ENCODE results near the gene PLEKHA3.

The PLEKHA3 gene

GRCh38 chr2:178478439-178479274, 1.6 kb upstream of the PLEKHA3 start, which contains the start of gene FKBP7:
TSS of gene FKBP7 (minus strand) at chr2:178478600. CDS start at chr2:178478499, 101 bp downstream.
- DNase-seq (ENCODE audit: low read depth in 2 of 2), result peak; percentile 70 to 76

GRCh38 chr2:178479275-178479616, 1.0 kb upstream of the PLEKHA3 start:
- no peak for DNase-seq (ENCODE audit: low read depth in 2 of 2)

GRCh38 chr2:178479758-178480226, 465 bp upstream of the PLEKHA3 start:
- DNase-seq (ENCODE audit: low read depth in 2 of 2), result no peak

GRCh38 chr2:178482437-178482836, 2.2 kb downstream of the PLEKHA3 start:
- no peak for DNase-seq (ENCODE audit: low read depth in 2 of 2)

DNA sequence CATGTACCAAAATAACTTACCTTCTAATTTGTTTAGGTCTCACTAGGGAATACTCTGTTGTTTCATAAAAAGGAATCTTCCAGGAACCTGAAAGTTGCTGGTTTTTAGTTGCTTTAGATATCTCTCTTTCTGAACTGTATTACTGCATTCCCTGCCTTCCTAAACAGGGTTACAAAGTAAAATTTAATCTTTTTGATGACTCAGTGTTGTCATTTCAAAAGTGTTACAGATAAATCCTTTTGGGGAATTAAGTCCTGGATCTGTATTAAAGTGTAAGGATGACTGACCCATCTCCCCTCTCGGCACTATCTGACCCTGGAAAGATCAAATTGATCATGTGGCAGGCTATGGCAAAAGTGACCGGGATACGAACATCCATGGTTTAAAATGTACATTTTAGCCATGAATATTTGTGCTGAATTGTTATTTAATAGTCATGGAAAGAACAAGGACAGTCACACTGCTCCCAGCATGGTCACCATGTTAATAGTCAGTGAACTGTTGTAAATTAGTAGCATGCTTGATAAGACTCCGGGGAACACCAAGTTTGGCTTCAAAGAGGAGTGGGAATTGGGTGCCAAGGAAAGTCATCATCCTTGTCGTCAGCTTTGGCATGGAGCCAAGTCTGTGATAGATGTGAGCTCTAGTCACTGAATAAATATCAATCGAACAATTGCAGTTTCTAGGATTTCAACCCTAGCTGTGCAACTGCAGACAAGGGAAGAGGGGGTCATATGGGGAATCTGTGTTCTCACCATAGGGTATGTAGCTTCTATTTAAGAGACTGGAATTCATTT, 4.2 kb downstream of the PLEKHA3 start:
- no peak for DNase-seq (ENCODE audit: low read depth in 2 of 2)

DNA sequence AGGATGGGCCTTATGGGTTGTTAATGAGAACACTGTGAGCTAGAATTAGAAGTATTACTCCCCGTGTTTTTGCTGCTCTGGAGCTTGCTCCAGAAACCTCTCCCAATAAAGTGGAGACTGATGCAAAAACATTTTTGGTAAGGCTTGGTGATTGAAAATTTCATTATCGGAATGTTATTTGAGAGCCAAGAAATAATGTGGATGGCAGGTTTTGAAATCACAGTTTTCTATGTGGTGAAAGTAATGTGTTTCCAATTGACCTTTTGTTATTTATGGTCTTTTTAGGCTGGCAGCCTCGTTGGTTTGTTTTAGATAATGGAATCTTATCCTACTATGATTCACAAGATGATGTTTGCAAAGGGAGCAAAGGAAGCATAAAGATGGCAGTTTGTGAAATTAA, 5.1 kb downstream of the PLEKHA3 start:
- no peak for DNase-seq (ENCODE audit: low read depth in 2 of 2)

GRCh38 chr2:178491612-178492011, 11.4 kb downstream of the PLEKHA3 start:
- DNase-seq (ENCODE audit: low read depth in 2 of 2), result no peak

- no peak for DNase-seq (ENCODE audit: low read depth in 2 of 2)
Measured at GRCh38 chr2:178496049-178496448, 15.8 kb downstream of the PLEKHA3 start.

GRCh38 chr2:178498137-178498536, 17.9 kb downstream of the PLEKHA3 start:
- no peak for DNase-seq (ENCODE audit: low read depth in 2 of 2)

DNA sequence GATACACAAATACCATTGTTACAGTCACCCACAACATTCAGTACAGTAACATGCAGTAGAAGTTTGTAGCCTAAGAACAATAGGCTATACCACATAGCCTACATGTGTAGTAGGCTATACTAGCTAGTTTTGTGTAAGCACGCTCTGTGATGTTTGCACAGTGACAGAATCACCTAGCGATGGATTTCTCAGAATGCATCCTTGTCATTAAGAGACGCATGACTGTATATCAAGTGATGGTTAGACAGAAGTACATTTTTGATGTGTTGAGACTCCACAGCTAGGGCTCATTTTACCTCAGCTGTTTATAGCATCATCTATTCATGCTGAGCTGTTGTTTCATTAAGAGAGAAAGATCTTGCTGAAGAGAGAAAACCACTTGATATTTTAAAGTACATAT, 19.4 kb downstream of the PLEKHA3 start:
- DNase-seq (ENCODE audit: low read depth in 2 of 2), result no peak

- DNase-seq (ENCODE audit: low read depth in 2 of 2), result no peak
Measured at GRCh38 chr2:178502751-178503150, 22.5 kb downstream of the PLEKHA3 start.

- no peak for DNase-seq (ENCODE audit: low read depth in 2 of 2)
Measured at GRCh38 chr2:178506101-178506500, 25.8 kb downstream of the PLEKHA3 start.

DNA sequence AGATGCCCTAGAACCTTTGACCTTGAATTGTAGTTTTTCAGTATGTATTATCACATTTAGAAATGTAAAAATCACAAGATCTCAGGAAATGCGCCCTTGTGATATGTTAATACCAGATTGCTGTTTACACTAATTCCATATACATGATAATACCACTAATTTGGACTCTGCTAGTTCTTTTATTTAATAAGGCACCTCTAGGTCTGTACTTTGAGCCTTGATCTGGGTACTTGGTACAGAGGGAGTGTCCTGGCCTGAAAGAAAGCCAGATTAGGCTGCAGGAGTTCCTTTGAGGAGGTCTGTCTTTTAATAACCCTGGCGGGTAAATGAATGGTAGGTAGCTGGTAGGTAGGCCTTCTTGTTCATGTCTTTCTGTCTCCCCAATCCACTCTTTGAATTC, 26.3 kb downstream of the PLEKHA3 start:
- no peak for DNase-seq (ENCODE audit: low read depth in 2 of 2)

DNA sequence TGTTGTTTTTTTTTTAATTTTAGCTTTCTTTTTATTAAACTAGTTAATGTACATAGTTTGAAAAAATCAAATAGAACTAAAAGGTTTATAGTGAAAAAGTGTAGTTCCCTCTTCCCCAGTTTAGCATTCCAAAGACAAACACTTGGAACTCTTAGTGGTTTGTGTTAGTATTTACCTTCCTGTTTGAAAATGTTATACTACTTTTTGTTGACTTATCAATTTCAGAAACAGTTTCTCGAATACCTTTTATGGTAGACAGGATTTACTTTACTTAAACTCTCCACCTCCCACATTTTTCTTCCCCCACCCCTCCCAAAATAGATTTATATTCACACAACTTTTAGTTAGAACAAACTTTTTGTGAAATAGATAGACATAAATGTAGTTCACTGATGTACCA, 26.7 kb downstream of the PLEKHA3 start:
- no peak for DNase-seq (ENCODE audit: low read depth in 2 of 2)

- DNase-seq (ENCODE audit: low read depth in 2 of 2), result no peak
Measured at GRCh38 chr2:178508646-178509045, 28.4 kb downstream of the PLEKHA3 start.

DNA sequence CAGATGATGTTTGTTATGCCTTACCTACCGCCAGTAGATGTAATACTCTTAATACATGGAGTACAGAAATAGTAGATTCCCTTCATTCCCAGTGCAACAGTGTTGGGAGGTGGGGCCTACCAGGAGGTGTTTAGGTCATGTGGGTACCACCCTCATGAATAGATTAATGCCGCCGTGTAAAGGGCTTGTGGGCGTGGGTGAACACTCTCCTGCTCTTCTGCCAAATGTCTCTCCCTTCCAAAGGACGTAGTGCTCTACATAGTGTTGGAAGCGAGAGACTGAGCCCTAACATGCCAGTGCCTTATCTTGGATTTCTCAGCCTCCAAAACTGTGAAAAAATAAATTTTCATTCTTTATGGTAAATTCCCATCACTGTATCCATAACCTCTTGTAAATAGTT, 30.1 kb downstream of the PLEKHA3 start:
- DNase-seq (ENCODE audit: low read depth in 2 of 2), result no peak

GRCh38 chr2:178512484-178512883, 32.2 kb downstream of the PLEKHA3 start:
- DNase-seq (ENCODE audit: low read depth in 2 of 2), result no peak

DNA sequence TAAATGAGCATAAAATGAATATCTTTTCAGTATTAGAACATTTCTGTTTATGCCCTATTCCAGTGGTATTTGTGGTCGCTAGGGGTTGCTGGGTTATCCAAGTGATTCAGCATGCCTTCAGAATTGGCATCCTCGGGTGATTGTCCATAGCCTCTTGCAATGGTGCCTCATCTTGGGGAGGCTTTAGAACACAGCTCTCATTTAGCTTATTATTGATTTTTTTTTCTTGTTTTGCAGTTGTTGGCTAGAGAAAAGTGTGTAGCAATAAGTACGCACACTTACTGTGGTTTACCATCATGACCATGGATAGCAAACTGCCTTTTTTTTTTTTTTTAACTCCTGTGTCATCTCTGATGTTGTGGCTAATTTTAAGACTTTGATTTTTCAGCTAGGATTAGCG, 33.6 kb downstream of the PLEKHA3 start:
- DNase-seq (ENCODE audit: low read depth in 2 of 2), result no peak

DNA sequence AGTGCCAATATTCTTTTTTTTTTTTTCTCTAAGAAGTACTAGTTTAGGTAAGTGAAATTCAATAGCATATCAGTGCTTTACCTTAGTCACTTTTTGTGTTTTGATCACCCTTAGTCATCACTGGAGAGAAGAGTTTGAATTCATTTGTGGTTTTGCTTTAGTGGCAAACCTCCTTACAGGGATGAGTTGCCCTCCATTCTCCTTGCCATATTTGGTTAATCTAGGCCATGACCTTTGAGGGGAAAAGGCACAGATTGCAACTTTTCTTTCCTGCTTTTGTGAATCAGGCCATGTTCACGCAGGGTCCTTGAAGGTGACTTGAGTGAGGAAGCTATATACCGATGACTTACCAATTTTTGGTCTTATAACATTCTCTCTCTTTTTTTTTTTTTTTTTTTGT, 34.4 kb downstream of the PLEKHA3 start:
- peak in 1 of 2 donors; percentile 40 for DNase-seq (ENCODE audit: low read depth in 2 of 2)

- no peak for DNase-seq (ENCODE audit: low read depth in 2 of 2)
Measured at GRCh38 chr2:178517496-178517895, 37.2 kb downstream of the PLEKHA3 start.

DNA sequence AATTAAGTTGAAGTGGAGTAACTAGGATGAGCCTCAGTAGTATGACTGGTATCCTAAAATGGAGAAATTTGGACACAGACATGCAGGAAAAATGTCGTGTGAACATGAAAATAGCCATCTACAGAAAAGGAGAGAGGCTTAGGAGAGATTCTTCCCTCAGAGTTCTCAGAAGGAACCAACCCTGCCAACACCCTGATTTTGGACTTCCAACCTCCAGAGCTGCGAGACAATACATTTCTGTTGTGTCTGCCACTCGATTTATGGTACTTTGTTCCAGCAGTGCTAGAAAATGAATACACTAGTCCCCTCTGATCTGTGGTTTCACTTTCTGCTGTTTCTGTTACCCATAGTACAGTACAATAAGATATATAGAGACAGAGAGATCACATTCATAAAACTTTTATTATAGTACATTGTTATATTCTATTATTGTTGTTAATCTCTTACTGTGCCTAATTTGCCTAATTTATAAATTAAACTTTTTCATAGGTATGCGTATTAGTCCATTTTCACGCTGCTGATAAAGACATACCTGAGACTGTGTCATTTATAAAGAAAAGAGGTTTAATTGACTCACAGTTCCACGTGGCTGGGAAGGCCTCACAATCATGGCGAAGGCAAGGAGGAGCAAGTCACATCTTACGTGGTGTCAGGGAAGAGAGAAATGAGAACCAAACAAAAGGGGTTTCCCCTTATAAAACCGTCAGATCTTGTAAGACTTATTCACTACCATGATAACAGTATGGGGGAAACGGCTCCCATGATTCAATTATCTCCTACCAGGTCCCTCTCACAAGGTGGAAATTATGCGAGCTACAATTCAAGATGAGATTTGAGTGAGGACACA, 41.3 kb downstream of the PLEKHA3 start:
- DNase-seq (ENCODE audit: low read depth in 2 of 2), result no peak
